Epithelial cell of esophagus (primary cell): Measurements from ENCODE around the gene GRK5.

Experiments used
- DNase-seq: peaks from one replicate; pipeline ENCODE4 v3.0.0; 2010; ENCODE audit warnings: low read depth
- H3K4me3 ChIP-seq: 2 replicates; pipeline ENCODE4 v1.5.1; 2011; ENCODE audit warnings: mild to moderate bottlenecking, low read length, control low read depth
- CTCF ChIP-seq: IDR thresholded peaks from 2 replicates; pipeline ENCODE4 v1.5.1; 2011; ENCODE audit warnings: low read depth, mild to moderate bottlenecking, low read length, control low read depth, inconsistent platforms; ENCODE audit not compliant: insufficient read depth; ENCODE audit errors: missing control alignments

Gene GRK5

DNA sequence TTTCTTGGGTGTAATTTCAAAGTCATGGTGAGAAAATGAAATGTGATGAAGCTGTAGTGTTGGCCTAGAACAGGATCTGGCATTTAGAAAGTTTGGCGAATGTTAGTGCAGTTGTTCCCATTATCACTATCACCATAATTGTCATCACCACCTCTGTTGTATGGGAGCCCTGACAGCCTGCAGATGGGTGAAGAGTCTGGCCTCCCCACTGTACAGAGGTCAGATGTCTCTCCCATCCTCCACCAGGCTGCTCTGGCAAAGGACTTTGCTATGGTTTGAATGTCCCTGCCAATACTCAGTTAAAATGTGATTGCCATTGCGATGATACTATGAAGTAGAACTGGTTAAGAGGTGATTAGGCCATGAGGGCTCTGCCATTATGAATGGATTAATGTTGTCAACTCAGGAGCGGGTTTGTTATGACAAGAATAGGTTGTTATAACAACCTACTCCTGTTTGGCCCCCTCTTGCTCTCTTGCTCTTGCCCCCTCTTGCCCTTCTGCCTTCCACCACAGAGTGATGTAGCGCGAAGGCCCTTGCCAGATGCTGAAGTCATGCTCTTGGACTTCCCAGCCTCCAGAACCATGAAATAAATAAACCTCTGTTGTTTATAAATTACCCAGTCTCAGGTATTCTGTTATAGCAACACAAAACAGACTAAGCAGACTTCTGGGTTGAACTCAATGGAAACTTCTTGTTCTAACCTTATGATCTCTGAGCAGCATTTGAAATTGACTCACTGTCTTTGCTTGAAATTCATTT, 90.0 kb downstream of the GRK5 start:
- TF ChIP-seq CTCF, result no peak
- no peak overlapping the region for H3K4me3 ChIP-seq
- no peak for DNase-seq

GRCh38 chr10:119298810-119299209, 91.4 kb downstream of the GRK5 start:
- TF ChIP-seq CTCF, result no peak
- no peak for DNase-seq
- no peak overlapping the region for H3K4me3 ChIP-seq

- no peak for TF ChIP-seq CTCF
- no peak overlapping the region for H3K4me3 ChIP-seq
- DNase-seq, result no peak
These were observed 92.2 kb downstream of the GRK5 start for GRCh38 chr10:119299531-119299930.

DNA sequence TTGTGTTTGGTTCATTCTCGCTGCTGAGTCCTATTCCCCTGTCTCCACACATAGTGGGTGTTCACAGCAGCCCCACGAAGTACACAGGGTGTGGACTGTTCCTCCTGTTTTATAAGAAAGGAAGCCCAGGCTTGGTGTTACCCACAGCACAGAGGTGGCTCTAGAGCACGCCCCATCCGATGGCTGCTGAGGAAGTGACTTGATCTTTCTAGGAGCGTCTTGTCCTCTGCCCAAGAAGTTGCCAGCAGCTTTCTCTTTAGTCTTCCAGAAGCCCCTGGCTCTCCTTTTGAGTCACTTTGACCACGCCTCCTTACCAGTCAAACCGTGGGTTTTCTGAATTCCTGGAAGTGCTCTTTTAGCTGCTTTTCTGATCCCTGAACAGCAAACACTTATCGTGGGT, 94.0 kb downstream of the GRK5 start:
- DNase-seq, result no peak
- no peak overlapping the region for H3K4me3 ChIP-seq
- no peak for TF ChIP-seq CTCF

DNA sequence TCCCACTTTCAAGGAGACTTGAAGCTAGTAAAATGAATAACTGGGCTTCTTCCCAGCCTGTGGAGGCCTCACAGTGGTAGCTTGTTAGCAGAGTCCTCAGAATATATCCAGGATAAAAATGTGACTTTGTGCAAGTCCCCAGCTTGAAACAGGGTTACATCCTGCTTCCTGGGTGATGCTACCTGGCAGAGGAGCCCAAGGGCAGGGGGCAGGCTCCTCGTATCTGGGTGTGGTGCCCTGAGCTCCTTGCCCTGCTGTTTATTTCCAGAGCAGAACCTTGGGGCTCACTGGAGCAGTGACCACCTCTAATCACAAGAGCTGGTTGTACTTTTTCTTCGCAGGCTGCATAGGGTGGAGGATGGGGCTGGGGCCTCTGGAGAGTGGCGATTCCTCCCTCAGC, 94.8 kb downstream of the GRK5 start:
- TF ChIP-seq CTCF, result no peak
- DNase-seq, result no peak
- H3K4me3 ChIP-seq, result no peak overlapping the region

GRCh38 chr10:119302591-119303253, 95.4 kb downstream of the GRK5 start:
- no peak overlapping the region for H3K4me3 ChIP-seq
- TF ChIP-seq CTCF, result no peak
- DNase-seq, result no peak
